COR-L47 (cell line): Measurements from ENCODE around the gene GTF2A1L.
"Not testable (repeated sequence)": the region's sequence is repeated elsewhere in the genome, so short reads cannot be mapped to it uniquely, and the experiment has no call there.

ENCODE experiments used
- DNase-seq: peaks from one replicate; lab custom pipeline; 2025; lab: John Stamatoyannopoulos, UW

Gene GTF2A1L

DNA sequence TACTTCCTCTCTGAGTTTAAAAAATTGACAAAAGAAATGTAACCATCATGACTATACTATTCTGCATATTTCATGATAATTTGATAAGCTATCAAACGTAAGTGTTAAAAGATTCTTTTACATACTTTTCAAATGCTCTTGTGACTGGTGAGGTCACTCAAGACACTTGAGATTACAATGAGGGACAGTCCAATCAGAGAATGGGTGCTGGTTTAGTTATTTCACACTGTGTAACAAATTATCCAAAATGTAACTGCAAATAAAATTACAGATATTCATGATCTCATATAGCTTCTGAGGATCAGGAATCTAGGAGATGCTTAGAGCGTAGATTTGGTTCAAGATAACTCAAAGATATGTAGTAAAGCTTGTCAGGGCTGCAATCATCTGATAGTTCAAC is 4.4 kb upstream of the GTF2A1L start:
- DNase-seq, result no peak

DNA sequence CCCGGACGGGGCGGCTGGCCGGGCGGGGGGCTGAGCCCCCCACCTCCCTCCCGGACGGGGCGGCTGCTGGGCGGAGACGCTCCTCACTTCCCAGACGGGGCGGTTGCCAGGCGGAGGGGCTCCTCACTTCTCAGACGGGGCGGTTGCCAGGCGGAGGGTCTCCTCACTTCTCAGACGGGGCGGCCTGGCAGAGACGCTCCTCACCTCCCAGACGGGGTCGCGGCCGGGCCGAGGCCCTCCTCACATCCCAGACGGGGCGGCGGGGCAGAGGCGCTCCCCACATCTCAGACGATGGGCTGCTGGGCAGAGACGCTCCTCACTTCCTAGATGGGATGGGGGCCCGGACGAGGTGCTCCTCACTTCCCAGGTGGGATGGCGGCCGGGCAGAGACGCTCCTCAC is 3.1 kb upstream of the GTF2A1L start:
- not testable (repeated sequence) for DNase-seq

DNA sequence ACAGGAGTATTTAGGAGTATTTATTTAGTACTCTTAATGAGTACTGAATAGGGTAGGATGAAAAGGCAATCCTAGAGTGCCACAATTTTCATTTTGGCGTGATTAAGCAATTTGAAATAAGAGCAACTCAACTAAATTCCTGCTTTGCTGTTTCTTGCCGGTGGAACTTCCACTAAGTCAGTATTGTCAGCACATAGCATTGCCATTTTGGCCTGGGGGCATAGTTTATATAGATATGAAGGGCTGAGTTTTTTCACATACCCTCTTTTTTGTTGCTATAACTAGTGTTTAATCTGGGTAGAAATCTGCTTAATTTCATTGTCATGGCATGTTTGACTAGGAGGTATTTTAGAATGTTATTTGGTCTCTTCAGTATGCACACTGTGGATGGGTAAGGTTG is 1.9 kb downstream of the GTF2A1L start:
- DNase-seq, result no peak

DNA sequence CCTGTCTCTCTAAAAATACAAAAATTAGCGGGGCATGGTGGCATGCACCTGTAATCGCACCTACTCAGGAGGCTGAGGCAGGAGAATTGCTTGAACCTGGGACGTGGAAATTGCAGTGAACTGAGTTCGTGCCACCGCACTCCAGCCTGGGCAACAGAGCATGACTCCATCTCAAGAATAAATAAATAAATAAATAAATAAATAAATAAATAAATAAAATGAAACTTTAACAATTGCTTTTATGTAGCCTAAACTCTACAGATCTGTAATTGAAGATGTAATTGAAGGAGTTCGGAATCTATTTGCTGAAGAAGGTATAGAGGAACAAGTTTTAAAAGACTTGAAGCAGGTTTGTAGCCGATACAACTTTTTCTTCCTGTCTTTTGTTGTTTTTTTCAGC is 2.9 kb downstream of the GTF2A1L start:
- no peak for DNase-seq

DNA sequence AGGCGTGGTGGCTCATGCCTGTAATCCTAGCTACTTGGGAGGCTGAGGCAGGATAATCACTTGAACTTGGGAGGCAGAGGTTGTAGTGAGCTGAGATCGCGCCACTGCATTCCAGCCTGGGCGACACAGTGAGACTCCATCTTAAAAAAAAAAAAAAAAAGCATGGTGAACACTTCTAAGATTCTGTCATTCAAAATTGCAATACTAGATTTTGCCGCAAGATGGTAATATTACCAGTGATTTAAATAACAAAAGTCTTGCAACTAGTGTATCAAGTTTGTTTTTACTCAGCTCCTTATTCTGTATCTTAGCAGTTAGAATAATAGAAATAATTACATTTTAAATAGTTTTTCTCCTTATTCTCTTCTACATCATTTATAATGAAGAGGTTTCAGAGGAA is 5.0 kb downstream of the GTF2A1L start:
- DNase-seq, result not testable (repeated sequence)

DNA sequence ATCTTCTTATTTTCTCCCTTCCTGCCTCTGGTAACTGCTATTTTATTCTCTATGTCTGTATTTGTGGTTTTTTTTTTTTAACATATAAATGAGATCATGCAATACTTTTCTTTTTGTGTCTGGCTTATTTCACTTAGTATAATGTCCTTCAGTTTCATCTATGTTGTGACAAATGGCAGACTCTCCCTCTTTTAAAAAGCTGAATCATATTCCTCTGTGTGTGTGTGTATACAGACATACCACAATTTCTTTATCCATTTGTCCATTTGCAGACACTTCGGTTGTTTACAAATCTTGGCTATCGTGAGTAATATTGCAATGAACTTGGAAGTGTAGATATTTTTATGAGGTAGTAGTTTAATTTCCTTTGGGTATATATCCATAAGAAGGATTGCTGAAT is 7.0 kb downstream of the GTF2A1L start:
- no peak for DNase-seq

DNA sequence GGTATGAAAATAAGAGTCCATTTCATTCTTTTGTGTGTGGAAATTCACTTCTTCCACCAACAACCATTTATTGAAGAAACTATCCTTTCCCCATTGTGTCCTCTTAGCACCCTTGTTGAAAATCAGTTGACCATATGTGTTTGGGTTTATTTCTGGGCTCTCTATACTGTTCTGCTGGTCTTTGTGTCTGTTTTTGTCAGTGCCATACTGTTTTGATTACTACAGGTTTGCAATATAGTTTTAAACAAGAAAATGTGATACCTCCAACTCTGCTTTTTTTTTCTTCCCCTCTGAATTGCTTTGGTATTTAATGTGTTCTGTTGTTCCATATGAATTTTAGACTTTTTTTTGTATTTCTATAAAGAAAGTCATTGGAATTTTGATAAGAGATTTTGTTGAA is 8.4 kb downstream of the GTF2A1L start:
- DNase-seq, result no peak

DNA sequence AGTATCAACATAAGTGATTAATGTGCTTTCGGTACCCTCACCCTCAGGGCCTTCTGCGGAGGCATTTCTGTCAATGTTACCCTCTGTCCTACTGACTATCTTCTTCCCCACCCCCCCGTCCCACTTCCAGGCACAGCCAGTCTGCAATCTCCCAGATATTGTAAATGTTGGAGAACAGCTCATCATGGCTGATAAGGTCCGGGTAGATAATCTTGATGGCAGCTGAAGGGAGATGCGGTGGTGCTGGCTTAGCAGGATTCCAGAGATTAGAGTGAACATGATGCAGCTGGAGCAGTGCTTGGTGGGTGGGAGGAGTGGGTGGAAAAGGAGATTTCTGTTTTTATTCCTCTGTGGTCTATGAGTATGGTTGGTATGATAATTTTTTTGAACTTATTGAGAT is 15.5 kb downstream of the GTF2A1L start:
- DNase-seq, result no peak

DNA sequence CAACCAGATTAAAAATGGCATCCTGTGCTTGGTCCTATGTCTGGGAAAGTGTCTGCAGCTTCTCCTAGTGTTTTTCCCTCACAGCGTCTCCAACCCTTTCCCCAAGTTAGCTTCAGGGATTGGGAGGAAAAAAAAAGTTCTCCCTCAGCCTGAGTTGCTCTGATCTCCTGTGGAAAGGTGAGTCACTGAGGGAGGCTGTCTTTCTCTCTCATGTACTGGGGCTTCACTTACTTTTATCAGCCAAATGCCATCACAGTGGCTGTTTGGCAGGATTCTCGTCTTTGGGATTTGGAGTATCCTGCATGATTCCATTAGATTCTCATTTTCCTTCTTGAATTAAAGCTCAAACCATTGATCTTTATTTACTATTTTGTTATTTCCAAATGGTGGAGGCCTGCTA is 18.1 kb downstream of the GTF2A1L start:
- DNase-seq, result no peak

DNA sequence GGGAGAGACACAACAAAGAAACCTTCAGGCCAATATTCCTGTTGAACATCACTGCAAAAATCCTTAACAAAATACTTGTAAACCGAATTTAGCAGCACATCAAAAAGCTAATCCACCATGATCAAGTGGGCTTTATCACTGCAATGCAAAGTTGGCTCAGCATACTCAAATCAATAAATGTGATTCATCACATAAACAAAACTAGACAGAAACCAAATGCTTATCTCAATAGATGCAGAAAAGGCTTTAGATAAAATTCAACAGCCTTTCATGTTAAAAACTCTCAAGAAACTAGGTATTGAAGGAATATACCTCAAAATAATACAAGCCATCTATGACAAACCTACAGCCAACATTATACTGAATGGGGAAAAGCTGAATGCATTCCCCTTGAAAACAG is 20.6 kb downstream of the GTF2A1L start:
- DNase-seq, result no peak

DNA sequence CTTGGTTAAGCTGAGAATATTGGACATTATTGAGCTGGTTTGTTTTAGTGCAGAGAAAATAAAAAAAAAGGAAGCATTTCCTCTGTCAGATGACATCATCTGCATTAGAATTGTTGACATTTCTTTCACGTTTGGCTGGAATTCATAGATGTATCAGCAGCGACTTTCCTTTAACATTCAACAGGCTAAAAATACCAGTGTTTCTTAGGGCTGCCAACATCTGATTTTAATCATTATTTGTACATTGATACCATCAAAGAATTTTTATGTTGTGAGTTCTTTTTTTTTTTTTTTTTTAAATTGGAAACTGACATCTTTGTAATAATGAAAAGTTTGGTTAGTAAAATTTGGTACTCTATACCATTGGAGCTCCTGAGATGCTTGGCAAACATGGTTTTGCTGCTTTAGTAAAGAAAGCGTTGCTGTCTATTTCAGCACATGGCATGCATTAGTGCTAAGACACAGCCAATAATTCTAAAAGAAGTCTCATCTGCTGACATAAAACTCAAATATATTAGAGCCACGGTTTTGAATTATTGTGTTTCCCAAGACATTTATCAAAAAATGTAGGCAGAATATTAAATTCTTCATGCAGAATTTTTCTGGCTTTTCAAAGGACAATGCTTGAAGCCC is 33.6 kb downstream of the GTF2A1L start:
- DNase-seq, result no peak

DNA sequence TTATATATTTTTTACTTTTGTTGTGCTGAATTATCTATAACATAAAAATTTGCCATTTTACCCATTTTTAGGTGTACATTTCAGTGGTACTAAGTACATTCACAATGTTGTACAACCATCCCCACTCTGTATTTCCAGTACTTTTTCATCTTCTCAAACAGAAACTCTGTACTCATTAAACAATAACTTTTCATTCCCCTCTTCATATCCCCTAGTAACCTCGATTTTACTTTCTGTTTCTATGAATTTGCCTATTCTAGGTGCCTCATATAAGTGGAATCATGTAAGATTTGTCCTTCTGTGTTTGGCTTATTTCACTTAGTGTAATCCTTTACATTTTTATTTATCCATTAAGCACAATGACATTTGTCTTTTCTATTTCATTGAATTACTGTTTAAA is 51.3 kb downstream of the GTF2A1L start:
- DNase-seq, result no peak

DNA sequence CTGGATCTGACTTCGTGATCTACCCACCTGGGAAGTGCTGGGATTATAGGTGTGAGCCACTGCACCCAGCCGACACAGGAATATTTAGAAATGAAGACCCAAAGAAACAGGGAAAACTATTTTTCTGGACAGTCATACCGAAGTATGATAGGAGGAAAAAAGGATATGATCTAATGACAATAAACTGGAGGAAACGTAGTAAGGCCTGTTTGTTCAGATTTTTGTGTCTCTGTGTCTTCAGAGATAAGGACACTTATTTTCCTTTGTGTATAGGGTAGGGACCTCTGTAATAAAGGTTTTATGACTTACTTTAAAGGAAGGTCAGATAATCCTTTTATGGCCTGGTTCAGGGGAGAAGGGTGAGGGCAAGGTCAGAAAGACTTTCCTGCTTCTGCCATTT is 55.9 kb downstream of the GTF2A1L start:
- no peak for DNase-seq

DNA sequence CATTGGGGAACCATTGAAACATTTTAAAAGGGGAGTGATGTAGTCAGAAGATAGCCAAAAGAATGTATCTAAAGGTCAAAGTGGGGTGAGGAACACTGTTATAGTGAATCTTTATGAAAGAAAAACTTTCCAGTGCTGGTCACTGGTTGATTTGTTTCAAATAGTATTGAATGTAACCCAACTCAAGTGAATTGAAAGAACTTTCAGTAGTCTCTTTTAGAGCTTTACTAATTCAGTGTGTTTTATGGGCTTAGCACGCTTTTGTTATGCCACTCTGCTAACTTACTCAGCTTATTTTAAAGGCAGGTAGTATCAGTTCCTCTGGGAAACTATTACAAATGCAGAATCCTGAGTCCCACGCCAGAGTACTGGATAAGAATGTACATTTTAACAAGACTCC is 57.3 kb downstream of the GTF2A1L start:
- DNase-seq, result no peak

DNA sequence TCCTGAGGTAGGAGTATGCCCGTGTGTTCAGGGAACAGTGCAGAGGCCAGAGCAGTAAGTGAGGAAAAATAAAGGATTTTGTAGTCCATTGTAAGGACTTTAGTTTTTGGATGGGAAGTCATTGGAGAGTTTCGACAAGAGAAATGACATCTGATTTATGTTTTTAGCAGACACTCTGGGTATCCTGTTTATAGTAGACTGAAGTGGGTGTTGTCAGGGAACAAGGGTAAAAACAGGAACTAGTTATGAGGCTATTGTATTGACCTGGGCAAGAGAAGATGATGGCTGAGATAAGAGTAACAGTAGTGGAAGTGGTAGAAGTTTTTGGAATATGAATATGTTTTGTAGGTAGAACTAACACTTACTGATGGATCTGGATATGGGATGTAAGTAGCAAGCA is 59.8 kb downstream of the GTF2A1L start:
- no peak for DNase-seq

DNA sequence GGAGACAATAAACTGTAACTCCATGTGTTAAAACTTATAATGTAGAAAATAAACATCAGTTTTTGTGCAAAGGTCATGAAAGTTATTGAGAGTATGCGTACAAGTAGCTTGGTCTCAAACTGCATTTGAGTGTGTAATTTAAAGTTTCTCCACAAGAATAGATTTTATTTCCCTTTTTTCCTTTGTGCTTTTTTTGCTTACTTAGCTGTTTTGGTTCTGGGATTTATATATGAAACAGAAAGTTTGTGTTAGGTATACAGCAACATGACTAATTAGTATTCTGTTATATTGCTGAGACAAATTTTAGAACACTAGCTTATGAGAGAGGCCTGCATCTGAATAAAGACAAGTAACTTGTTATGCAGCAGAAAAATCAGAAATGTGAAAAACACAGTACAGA is 67.5 kb downstream of the GTF2A1L start:
- DNase-seq, result no peak

DNA sequence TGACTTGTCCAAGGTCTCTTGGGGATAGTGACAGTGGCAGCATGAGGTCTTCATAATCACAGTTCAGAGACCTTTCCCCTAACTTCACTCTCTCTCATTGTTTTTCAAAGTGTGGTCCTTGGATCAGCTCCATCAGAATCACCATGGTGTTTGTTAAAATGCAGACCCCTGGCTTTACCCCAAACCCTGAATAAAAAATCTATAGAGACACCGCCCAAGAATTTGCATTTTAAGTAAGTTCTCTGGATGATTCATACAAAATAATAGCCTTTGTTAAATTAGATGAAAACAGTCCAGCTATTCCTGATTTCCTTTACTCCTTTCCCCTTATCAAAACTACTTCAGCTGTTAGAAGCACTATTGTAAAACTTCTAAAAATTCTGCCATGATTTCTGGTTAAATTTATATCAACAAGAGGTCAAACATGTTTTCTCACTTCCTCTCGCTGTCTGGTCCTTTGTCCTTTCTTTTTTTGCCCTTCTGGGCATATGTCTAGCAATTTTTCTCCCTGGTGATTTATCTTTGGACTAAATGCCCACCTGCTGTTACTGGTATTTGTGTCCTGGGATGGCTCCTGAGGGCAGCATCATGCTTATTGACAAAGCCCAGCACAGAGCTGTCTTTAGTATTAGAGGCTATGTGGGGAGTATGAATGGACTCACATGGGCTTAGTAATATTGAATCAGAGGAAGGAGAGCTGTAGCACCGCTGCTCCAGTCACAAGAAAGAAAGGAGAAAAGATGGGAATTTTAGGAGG is 74.5 kb downstream of the GTF2A1L start:
- no peak for DNase-seq

DNA sequence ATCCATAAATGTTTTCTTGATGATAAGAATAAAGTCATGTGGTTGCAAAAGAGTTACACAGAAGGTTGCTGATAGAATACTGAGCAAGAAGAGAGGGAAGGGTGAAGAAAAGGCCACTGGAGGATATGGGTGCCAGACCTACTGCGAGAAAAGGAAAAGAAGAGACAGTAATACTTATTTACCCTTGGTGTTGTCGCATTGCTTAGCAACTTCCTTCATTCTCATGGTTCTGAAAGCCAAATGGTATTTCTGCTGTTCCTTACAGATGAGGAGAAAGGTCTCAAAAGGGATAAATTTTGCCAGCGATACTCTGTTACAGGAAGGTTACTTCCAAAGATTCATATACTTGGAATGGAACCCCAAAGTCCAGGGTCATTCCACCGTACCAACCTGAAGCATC is 75.4 kb downstream of the GTF2A1L start:
- DNase-seq, result no peak

DNA sequence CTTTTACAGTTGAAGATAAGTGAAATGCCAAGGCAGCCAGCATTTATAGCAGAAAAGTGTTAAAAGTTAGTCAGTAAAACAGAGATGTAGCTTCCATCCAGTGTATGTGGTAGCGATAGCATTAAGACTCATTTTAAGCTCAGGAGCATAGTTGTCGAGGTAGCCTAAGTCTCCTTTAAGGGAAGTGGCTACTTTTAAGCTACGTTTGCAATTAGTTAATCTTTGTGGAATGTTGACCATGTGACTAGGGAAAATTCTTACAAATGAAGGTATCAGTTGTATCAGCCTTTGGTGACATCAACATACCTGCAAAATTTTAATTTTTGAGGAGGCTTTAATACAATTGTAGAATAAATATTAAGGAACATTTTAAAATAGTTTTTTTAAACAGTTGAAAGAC is 76.0 kb downstream of the GTF2A1L start:
- no peak for DNase-seq

DNA sequence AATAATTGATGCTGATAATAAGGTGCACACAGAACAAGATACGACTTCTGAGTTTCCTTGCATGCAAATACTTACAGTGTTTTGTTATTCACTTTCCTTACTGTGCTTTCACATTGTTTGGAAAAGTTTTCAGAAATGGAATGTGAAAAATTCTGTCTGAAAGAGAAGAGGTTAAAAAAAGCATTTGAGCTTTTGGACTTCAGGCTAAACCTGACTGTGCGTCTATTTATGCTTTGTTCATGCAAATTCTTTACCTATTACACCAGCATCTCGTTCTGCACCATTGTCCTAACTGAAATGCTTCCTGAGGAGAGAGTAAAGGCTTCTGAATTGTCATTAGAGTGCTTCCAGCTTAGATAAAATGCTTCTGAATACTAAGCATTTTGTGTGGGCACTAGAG is 76.5 kb downstream of the GTF2A1L start:
- no peak for DNase-seq

DNA sequence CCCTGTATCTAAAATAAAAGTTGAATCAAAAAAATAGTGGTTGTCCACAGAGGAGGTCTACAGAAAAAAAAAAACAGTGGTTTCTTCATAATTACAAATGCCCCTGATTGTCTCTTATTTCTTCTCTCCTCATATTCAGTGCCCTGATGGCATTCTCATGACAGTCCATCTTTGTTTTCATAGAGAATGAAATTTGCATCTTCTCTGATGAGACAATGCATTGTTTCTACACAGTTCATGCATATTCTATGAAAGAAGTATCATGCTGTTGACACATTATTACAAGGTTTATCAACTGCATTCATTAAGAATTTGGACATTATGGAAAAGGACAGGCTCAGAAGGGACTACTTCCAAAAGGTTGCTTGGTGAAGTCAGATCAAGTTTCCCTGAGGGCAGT is 78.3 kb downstream of the GTF2A1L start:
- no peak for DNase-seq

DNA sequence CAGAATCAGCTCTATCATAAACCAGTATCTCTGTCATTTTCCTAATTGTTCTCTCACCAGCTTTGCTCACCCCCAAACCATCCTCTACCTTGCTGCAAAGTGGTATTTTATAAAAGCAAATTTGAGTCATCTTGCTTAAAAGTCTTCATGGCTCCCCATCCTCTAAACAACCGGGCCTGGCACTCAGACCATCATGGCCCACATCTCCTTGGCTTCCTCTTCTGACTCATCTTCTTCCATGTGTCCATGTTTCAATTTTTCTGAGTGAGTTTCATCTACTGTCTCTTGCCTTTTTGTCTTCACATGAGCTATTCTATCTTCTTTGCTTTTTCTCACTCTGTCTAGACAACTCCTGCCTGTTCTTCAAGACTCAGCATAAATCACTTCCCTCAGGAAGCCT is 79.2 kb downstream of the GTF2A1L start:
- no peak for DNase-seq

DNA sequence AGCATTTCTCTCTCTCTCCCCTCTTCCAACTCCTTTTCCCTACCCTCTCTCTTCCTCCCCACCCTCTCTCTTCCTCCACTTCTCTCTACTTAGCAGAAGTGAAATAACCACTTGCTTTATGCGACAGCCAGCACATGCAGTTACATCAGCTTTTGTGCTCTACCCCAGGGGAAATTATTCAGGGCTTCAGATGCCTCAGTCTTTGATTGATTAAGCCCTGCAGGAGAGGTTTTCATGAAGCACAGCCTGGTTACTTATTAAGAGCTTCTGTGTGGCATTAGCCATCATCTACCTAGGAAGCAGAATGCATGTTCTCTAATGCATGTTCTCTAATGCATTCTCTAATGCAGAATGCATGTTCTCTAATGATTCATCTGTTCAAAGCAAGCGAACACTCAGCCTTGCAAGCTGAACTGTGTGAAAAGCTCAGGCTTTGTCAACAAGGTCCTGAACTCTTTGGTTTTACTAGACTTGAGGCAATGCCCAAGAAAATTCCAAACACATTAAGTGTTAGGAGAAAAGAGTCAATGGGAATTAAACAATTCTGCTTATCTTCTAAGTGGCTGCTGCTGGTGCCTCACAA is 81.8 kb downstream of the GTF2A1L start:
- no peak for DNase-seq

DNA sequence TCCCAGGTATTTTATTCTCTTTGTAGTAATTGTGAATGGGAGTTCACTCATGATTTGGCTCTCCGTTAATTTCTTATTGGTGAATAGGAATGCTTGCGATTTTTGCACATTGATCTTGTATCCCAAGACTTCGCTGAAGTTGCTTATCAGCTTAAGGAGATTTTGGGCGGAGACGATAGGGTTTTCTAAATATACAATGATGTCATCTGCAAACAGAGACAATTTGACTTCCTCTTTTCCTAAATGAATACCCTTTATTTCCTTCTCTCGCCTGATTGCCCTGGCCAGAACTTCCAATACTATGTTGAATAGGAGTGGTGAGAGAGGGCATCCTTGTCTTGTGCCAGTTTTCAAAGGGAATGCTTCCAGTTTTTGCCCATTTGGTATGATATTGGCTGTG is 86.0 kb downstream of the GTF2A1L start:
- DNase-seq, result not testable (repeated sequence)
